Gastrocnemius medialis (tissue), 4 donors: ENCODE measurements around the gene RASA4B. TPM values are rescaled to one million over a fixed set of nuclear protein-coding genes. Genes with fewer than 3 reads are reported as not detected.

Experiments used
- ATAC-seq, 2 donors: fragments of 150-250 bp; one replicate each; pipeline ENCODE4 v1.9.1; 2016
- DNase-seq, 2 donors: peaks; one replicate each; pipeline ENCODE4 v3.0.0-alpha.2; 2019
- H3K27ac ChIP-seq, 4 donors: fragments of 200-600 bp; sonication (generic); 1 replicate in 1 of 4; 2 replicates in 3 of 4; pipeline ENCODE4 v1.5.1; 2016 to 2018; ENCODE audit warnings: mild to moderate bottlenecking in 2 of 4, moderate library complexity in 1 of 4
- H3K27me3 ChIP-seq, 3 donors: fragments of 200-600 bp; sonication (generic) in 2 of 3; 1 replicate in 1 of 3; 2 replicates in 2 of 3; pipeline versions ENCODE4 v1.5.1 to v1.6.0; 2016 to 2019; ENCODE audit warnings: mild to moderate bottlenecking in 1 of 3, moderate library complexity in 1 of 3
- H3K36me3 ChIP-seq, 2 donors: fragments of 200-600 bp; sonication (generic) in 1 of 2; one replicate each; pipeline ENCODE4 v1.5.1; 2017 to 2018
- H3K4me1 ChIP-seq, 2 donors: fragments of 200-600 bp; sonication (generic) in 1 of 2; one replicate each; pipeline ENCODE4 v1.5.1; 2016 to 2017; ENCODE audit warnings: mild to moderate bottlenecking in 2 of 2
- H3K4me3 ChIP-seq, 4 donors: fragments of 200-600 bp; sonication (generic) in 3 of 4; 1 replicate in 1 of 4; 2 replicates in 3 of 4; pipeline ENCODE4 v1.5.1; 2016 to 2019; ENCODE audit warnings: mild to moderate bottlenecking in 2 of 4
- H3K9me3 ChIP-seq, 3 donors: fragments of 200-600 bp; sonication (generic) in 2 of 3; 1 replicate in 1 of 3; 2 replicates in 2 of 3; pipeline ENCODE4 v1.5.1; 2016 to 2019
- CTCF ChIP-seq, 5 experiments: fragments of 450-650 bp in 3 of 5; fragments of 200-600 bp in 2 of 5; sonication (generic) in 2 of 5; IDR thresholded peaks in 4 of 5; conservative IDR thresholded peaks in 1 of 5; 1 replicate in 4 of 5; 2 replicates in 1 of 5; pipeline ENCODE4 v1.5.1; 2016 to 2019; ENCODE audit warnings: antibody characterized with exemption in 5 of 5, mild to moderate bottlenecking in 3 of 5, moderate library complexity in 3 of 5
- POLR2A ChIP-seq, 2 donors: fragments of 450-650 bp; IDR thresholded peaks; one replicate each; pipeline ENCODE4 v1.6.1; 2017; ENCODE audit warnings: antibody characterized with exemption in 2 of 2, mild to moderate bottlenecking in 2 of 2, moderate library complexity in 2 of 2
- in situ Hi-C, 4 donors: fragments of 200-750 bp; cut with MboI; loops; one replicate each; pipeline versions ENCODE4 v1.15.0 to v1.8.0; 2017; ENCODE audit warnings: low sequenced_read_pairs in 4 of 4
- intact Hi-C: fragments of 100-400 bp; cut with DNase I; formaldehyde crosslinking; loops from one replicate; pipeline ENCODE4 v1.15.1; 2023; ENCODE audit warnings: low total_unique reads
- total RNA-seq, 4 donors: library from RNA; depleted of rRNA; stranded (reverse); fragments of >200 nt; gene quantifications; one replicate each; pipeline versions ENCODE4 v1.1.0 to v1.2.3, GENCODE V29; 2016

Gene RASA4B
- total RNA-seq, 4 donors from 2014 or later: 38.0 to 127 (median 86.0) TPM

GRCh38 chr7:102469351-102469971 is 48.1 kb downstream of the RASA4B start:
- in situ Hi-C loops: loop anchor here in 1 of 4 donors (10.0 kb wide), 1 partner anchor 65 kb away; no protein-coding TSS in a partner anchor
- Histone ChIP-seq H3K27me3 (no peaks in the 10 kb centered on the region), H3K27ac (no peak overlapping the region), H3K4me3 (no peak overlapping the region), H3K4me1 (peaks cover 4 to 21% of the 10 kb centered on the region in 2 donors), H3K9me3 (no peaks in the 10 kb centered on the region), H3K36me3 (peaks cover 0 to 16% of the 10 kb centered on the region in 2 donors)
- ATAC-seq (no peak), DNase-seq (peak in 1 of 2 donors; percentile 13)
- no peak for TF ChIP-seq CTCF (IDR thresholded peaks at IDR 0.05 in 4 of 5, conservative IDR thresholded peaks at IDR 0.05 in 1 of 5)
- no peak for TF ChIP-seq POLR2A (IDR thresholded peaks at IDR 0.05)
- intact Hi-C loops: no loop called here

- Histone ChIP-seq H3K27me3 (no peaks in the 10 kb centered on the region), H3K9me3 (no peaks in the 10 kb centered on the region), H3K4me1 (peaks cover 10 to 26% of the 10 kb centered on the region in 2 donors), H3K36me3 (peaks cover 0 to 16% of the 10 kb centered on the region in 2 donors), H3K27ac (no peak overlapping the region), H3K4me3 (no peak overlapping the region)
- in situ Hi-C loops (loop anchor here in 1 of 4 donors (10.0 kb wide), 1 partner anchor 64 kb away; no protein-coding TSS in a partner anchor), intact Hi-C loops (no loop called here)
- ATAC-seq: no peak
- DNase-seq: peak in 1 of 2 donors; percentile 20
- no peak for TF ChIP-seq POLR2A (IDR thresholded peaks at IDR 0.05)
- TF ChIP-seq CTCF (IDR thresholded peaks at IDR 0.05 in 4 of 5, conservative IDR thresholded peaks at IDR 0.05 in 1 of 5): no peak
Measured at GRCh38 chr7:102468478-102469350, 48.9 kb downstream of the RASA4B start.

- H3K4me3 ChIP-seq: no peak overlapping the region
- H3K9me3 ChIP-seq: no peaks in the 10 kb centered on the region
- H3K36me3 ChIP-seq: peaks cover 0 to 7% of the 10 kb centered on the region in 2 donors
- no peak overlapping the region for H3K27ac ChIP-seq
- peaks cover 14 to 30% of the 10 kb centered on the region in 2 donors for H3K4me1 ChIP-seq
- in situ Hi-C loops (loop anchor here in 1 of 4 donors (10.0 kb wide), 1 partner anchor 63 kb away; no protein-coding TSS in a partner anchor), intact Hi-C loops (no loop called here)
- ATAC-seq: no peak
- no peak for TF ChIP-seq POLR2A (IDR thresholded peaks at IDR 0.05)
- TF ChIP-seq CTCF (IDR thresholded peaks at IDR 0.05 in 4 of 5, conservative IDR thresholded peaks at IDR 0.05 in 1 of 5): no peak
- DNase-seq: no peak
- no peaks in the 10 kb centered on the region for H3K27me3 ChIP-seq
Measured at GRCh38 chr7:102467581-102468477, 49.7 kb downstream of the RASA4B start.

DNA sequence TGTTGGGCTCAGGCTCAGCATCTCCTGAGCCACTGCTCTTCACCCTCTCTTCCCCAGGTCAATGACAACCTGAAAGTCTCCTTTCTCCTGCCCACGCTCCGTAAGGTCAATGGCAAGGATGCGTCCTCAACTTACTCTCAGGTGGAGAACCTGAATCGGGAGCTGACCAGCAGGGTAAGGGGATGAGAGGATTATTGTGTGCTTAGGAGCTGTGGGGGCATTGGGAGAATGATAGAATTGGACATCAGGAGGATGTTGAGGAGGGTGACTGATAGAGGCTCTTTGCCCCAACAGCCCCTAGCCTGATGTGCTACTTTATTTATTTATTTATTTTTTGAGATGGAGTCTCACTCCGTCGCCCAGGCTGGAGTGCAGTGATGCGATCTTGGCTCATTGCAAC is 51.5 kb downstream of the RASA4B start:
- DNase-seq (no peak), ATAC-seq (no peak)
- TF ChIP-seq POLR2A (IDR thresholded peaks at IDR 0.05) (no peak), CTCF (IDR thresholded peaks at IDR 0.05 in 4 of 5, conservative IDR thresholded peaks at IDR 0.05 in 1 of 5) (no peak)
- Histone ChIP-seq H3K9me3 (no peaks in the 10 kb centered on the region), H3K4me3 (peak overlapping the region in 1 of 4 donors; percentile 100), H3K27me3 (no peaks in the 10 kb centered on the region), H3K4me1 (peaks cover 14 to 32% of the 10 kb centered on the region in 2 donors), H3K27ac (no peak overlapping the region), H3K36me3 (no peaks in the 10 kb centered on the region)
- intact Hi-C loops: no loop called here
- in situ Hi-C loops: loop anchor here in 1 of 4 donors (10.0 kb wide), 1 partner anchor 61 kb away; no protein-coding TSS in a partner anchor
